ENCODE measurements around the gene AP4M1. TPM values are rescaled to one million over a fixed set of nuclear protein-coding genes. Genes with fewer than 3 reads are reported as not detected.

The AP4M1 gene
- total RNA-seq, 1 donor from 2014 or later, result 11.8 TPM

DNA sequence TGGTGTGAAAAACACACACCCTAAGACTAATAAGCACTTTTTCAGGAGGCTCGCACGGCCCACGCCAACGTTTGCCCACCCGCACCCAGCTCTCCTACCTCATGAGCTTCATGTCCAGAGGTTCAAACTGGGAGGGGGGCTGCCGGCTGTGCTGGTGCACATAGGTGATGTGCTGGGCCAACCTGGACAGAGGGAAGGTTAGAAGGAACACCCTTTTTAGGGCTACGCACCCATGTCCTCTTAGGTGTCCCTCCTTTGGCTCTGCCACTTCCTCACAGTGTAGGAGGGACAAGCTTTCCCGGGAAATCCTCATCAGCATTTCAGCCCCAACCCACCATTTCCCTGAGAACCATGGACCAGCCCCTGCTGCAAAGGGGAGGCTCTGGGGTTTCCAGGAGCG is 6.2 kb upstream of the AP4M1 start:
- Histone ChIP-seq H3K27me3 (ENCODE audit: low read depth) (no peaks in the 10 kb centered on the region), H3K4me3 (no peak overlapping the region), H3K36me3 (peaks cover 92% of the 10 kb centered on the region), H3K9me3 (replicated peaks) (no peaks in the 10 kb centered on the region), H3K27ac (replicated peaks) (no peak overlapping the region), H3K4me1 (peaks cover 26% of the 10 kb centered on the region)
- DNase-seq, result no peak
- intact Hi-C loops (cut with micrococcal nuclease), result no loop called here
- TF ChIP-seq CTCF (IDR thresholded peaks at IDR 0.05; ENCODE audit: borderline replicate concordance), result no peak

GRCh38 chr7:100095704-100096103 is 5.7 kb upstream of the AP4M1 start:
- intact Hi-C loops (cut with micrococcal nuclease), result no loop called here
- no peaks in the 10 kb centered on the region for H3K9me3 ChIP-seq (replicated peaks)
- H3K36me3 ChIP-seq, result peaks cover 88% of the 10 kb centered on the region
- H3K4me3 ChIP-seq, result no peak overlapping the region
- H3K27ac ChIP-seq (replicated peaks), result no peak overlapping the region
- H3K27me3 ChIP-seq (ENCODE audit: low read depth), result no peaks in the 10 kb centered on the region
- DNase-seq, result no peak
- H3K4me1 ChIP-seq, result peaks cover 30% of the 10 kb centered on the region
- no peak for TF ChIP-seq CTCF (IDR thresholded peaks at IDR 0.05; ENCODE audit: borderline replicate concordance)

DNA sequence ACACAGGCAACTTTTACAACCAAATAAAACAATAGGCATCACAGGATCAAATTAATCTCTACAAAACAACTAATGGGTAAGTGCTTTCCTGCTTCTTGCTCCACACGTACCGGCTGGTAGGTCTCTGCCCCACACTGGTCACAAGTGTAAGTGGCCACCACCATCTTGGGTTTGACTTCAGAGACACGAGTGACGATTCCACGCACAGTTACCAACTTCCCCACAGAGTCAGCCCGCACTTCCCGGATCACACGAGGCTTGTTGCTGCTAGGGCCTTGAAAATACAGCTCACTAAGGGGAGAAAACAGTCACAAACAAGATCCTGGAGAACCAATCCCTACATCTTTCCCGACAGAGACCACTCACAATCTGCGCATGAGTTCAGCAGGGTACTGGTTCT is 2.5 kb upstream of the AP4M1 start:
- Histone ChIP-seq H3K27me3 (ENCODE audit: low read depth) (no peaks in the 10 kb centered on the region), H3K36me3 (peaks cover 69% of the 10 kb centered on the region), H3K27ac (replicated peaks) (no peak overlapping the region), H3K9me3 (replicated peaks) (no peaks in the 10 kb centered on the region), H3K4me3 (no peak overlapping the region), H3K4me1 (peaks cover 38% of the 10 kb centered on the region)
- no peak for TF ChIP-seq CTCF (IDR thresholded peaks at IDR 0.05; ENCODE audit: borderline replicate concordance)
- DNase-seq, result no peak
- intact Hi-C loops (cut with micrococcal nuclease), result no loop called here

GRCh38 chr7:100099452-100099851 is 2.0 kb upstream of the AP4M1 start:
- TF ChIP-seq CTCF (IDR thresholded peaks at IDR 0.05; ENCODE audit: borderline replicate concordance), result no peak
- intact Hi-C loops (cut with micrococcal nuclease), result no loop called here

DNA sequence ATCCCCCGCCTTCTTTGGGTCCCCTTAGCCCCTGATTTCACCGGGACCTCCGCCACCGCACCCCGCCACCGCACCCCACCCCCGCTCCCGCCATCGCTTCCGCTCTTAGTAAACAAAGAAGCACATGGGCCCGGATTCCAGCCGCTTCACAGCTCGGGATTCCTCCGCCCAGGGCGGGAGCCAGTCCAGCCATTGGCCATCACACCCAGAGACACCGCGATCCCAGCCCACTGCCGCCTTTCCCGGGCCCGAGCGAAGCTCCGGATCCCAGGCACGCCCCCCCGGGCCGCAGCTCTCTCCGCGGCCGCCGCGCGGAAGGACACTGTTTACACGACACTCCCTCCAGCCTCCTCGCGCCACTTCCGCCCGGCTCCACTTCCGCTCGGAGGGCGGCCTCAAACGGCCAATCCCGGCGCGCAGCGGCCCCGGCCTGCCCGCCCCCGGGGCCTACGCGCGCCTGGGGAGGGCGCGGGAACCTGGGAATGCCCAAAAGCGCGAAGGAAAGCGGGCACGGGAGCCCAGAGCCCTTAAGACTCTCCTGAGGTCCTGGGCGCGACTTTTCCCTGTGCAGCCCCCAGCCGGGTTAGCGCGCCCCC is 925 bp upstream of the AP4M1 start:
- Histone ChIP-seq H3K27me3 (ENCODE audit: low read depth) (no peaks in the 10 kb centered on the region), H3K9me3 (replicated peaks) (no peaks in the 10 kb centered on the region), H3K4me1 (peaks cover 37% of the 10 kb centered on the region), H3K36me3 (peaks cover 65% of the 10 kb centered on the region), H3K4me3 (peak overlapping the region; percentile 89), H3K27ac (replicated peaks) (peak overlapping the region; percentile 97)
- intact Hi-C loops (cut with micrococcal nuclease), result no loop called here
- peak; percentile 92 for DNase-seq
- TF ChIP-seq CTCF (IDR thresholded peaks at IDR 0.05; ENCODE audit: borderline replicate concordance), result no peak

More at GRCh38 chr7:100099452-100099851, 2.0 kb upstream of the AP4M1 start:
- Histone ChIP-seq H3K4me3 (peak overlapping the region; percentile 89), H3K4me1 (peaks cover 37% of the 10 kb centered on the region), H3K27ac (replicated peaks) (no peak overlapping the region), H3K36me3 (peaks cover 66% of the 10 kb centered on the region), H3K9me3 (replicated peaks) (no peaks in the 10 kb centered on the region), H3K27me3 (ENCODE audit: low read depth) (no peaks in the 10 kb centered on the region)
- DNase-seq, result no peak
